GM19455 (cell line): ENCODE measurements around the gene ZNF22.
"Not testable (repeated sequence)": the region's sequence is repeated elsewhere in the genome, so short reads cannot be mapped to it uniquely, and the experiment has no call there.

Source experiments
- ATAC-seq: cut with Tn5 transposase; IDR thresholded peaks from one replicate; pipeline ENCODE4 v1.9.1; 2021; ENCODE audit not compliant: unreplicated experiment

ZNF22 gene

DNA sequence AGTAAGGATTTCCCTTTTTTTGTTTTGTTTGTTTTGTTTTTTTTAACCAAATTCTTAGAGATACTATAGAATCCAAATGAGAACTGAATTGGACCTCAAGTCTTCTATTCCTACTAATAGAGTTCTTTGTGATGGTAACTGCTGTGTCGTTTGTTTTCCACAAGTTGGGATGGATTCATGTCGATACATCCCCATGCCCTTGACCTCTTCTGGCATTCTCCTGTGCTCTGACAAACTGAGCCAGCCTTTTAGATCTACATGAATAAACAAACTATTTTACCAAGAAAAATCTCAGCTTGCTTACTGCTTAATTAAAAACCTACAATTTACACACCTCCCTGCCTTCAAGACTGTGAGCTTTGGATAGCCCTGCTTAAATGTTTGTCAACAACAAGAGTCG lies 3.9 kb downstream of the ZNF22 start:
- ATAC-seq: no peak

DNA sequence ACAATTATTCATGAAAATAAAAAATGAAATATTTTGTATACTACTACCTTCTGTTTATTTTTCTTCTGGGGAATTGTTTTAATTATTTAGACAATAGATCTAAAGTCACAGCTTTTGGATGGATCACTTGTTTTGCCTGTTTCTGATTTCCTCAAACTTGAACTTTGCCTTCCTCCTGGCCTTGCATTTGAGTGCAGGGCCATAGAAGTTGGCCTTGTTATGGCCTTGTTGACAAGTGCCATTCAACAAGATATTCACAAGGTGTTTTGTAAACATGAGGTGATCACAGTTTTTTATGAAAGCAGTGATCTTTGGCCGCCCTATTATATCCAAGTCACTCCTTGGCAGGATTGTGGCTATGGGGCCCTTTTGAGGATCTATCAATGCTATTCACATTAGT lies 4.6 kb downstream of the ZNF22 start:
- ATAC-seq: no peak

DNA sequence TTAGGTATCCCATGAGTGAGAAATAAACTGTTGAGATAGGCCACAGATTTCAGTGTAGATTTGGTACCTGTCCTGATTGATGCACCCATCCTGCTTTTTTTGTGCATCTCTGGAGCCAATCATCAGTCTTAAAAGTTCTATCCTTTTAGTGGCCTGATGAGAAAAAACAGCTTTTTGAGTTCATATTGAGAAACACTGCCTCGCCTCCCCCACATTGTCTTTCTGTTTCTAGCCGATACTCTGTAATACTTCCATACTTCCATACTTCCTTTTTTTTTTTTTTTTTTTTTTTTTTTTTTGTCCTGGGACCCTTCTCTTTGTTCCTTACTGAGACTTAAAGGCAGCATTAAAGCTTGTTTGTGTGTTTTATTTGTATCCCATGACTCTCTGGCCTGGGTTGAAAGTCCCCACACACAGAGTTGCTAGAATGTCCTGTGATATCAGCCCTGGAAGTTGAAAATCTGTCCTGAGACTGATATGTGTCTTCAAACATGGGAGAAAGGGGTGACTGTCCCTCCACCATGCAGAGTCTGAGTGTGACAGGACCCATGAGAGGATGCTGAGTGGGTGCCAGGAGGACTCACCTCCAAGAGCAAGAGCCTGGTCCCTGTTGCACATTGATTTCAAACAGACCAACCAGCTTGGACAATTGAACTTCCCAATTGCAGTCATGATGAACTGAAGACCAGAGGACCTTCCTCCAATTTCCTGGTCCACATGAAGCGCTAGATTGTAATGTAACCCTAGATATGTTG lies 5.7 kb downstream of the ZNF22 start:
- no peak for ATAC-seq

DNA sequence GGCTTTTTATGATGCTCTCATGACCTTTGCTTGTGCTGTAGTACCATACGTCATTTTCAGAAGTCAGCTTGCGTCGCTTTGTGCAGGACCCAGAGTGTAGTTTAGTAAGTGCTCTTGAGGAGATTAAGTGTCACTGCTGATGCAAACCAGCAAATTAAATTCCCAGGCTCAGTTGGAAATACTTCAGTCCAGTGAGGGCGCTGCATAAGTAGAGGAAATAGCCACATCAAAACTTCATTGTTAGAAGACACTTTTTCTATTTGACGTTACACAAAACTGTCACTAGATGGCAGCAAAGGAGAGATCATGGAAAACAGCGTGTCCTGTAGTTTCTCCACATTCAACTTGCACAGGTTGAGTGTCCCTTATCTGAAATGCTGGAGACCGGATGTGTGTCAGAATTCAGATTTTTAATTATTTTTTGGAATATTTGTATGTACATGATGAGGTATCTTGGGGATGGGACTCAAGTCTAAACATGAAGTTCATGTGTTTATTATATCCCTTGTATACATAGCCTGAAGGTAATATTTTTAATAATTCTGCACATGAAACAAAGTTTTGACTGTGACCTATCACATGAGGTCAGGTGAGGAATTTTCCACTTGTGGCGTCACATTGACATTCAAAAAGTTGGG lies 7.9 kb downstream of the ZNF22 start:
- ATAC-seq: peak; percentile 93

DNA sequence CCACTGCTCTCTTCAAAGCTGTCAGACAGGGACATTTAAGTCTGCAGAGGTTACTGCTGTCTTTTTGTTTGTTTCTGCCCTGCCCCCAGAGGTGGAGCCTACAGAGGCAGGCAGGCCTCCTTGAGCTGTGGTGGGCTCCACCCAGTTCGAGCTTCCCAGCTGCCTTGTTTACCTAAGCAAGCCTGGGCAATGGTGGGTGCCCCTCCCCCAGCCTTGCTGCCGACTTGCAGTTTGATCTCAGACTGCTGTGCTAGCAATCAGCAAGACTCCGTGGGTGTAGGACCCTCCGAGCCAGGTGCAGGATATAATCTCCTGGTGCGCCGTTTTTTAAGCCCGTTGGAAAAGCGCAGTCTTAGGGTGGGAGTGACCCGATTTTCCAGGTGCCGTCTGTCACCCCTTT lies 13.8 kb downstream of the ZNF22 start:
- not testable (repeated sequence) for ATAC-seq

DNA sequence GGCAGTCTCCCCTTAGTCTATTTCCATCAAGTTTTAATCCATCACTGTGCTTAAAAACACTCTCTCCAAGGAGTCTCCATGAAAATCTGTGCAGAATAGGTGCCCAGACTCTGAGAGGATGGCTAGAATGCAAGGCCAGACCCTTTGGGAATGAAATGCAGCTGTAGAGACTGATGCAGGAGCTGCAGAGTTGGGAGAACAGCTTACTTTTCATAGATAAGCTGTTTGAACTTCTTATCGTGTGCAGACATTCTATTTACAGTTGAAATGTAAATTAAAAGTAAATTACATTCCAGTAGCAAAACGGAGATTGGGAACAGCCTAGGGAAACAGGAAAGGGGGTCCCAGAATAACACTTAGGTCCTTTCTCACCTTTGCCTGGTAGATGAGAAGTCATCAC lies 14.9 kb downstream of the ZNF22 start:
- ATAC-seq: no peak

DNA sequence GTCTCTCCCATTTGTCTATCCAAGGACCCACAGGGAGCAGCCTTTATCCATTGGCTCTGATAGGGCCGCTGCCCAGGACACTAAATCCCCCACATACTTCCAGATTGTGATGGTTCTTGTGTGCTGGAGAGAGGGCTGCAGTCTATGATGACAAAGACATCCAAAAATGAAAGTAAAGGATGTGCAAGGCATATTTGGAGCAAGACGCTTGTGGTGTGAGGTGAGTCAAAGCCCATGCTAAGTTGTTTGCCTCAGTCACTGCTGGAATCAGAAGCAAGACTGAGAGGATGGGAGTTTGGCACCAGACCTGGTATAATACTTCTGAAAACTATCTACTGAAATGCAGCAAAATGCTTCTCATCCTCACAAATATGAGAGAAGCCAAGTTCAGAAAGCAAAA lies 22.7 kb downstream of the ZNF22 start:
- ATAC-seq: no peak

- no peak for ATAC-seq
Measured at GRCh38 chr10:45034301-45034700, 33.6 kb downstream of the ZNF22 start.

DNA sequence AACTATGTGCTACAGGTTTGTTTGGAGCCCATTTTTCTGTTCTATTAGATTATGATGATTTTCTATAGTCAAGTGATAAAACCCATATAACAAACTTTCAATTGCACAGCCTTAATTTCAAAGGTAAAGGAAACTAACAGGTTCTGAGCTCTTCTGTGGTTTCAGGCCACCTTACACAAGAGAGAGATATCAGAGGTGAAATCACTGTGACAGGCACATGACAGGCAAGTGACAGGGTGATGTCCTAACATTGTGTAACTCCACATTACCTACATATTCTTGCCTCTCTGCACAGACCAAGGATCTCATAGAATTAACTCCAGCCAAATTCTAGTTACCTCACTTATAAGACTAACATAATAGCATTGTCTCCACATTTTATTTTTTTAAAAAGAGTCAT lies 35.0 kb downstream of the ZNF22 start:
- no peak for ATAC-seq

DNA sequence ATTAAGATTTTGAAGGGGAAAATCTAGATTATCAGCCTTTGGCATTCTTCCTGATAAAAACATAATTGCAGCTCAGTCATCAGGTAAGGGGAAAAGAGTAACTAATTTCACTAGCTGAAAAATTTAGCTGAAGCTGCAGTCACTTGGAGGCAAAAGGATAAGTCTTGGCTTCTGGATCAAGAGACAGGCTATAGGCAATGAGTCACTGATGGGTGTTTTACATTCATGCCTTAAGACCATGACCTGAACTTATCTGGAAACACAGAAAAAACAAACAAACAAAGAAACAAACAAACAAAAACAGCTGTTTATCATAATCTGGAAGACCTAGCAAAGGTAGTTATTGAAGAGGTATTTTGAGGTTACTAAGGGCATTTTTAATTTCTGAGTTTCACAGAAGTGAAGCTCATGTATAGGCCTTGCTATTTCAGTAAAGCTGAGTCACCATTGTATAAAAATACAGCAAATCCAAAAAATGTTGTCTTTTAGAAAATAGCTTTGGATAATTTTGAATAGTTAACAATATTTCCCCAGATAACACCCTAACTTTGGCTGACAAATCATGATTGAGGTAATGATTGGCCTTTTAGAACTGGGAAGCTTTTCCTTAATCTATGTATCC lies 40.3 kb downstream of the ZNF22 start:
- ATAC-seq: no peak

DNA sequence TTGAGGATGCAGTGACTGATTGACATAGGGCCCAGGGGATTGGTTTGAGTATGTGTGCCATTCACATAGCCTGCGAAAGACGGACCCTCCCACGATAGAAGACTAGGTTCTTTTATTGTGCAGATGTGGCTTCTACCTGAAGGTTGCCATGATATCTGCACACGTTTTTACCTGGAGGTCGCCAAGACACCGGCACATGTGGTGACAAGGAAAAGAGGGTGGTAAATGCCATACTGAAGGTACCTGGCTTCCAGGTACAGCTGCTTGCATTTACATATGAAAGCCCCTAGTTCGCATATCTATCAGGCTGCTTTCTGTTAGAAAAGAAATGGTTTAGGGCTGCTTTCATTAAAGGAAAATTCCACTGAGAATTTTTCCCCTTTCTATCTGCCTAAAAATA lies 43.6 kb downstream of the ZNF22 start:
- no peak for ATAC-seq

DNA sequence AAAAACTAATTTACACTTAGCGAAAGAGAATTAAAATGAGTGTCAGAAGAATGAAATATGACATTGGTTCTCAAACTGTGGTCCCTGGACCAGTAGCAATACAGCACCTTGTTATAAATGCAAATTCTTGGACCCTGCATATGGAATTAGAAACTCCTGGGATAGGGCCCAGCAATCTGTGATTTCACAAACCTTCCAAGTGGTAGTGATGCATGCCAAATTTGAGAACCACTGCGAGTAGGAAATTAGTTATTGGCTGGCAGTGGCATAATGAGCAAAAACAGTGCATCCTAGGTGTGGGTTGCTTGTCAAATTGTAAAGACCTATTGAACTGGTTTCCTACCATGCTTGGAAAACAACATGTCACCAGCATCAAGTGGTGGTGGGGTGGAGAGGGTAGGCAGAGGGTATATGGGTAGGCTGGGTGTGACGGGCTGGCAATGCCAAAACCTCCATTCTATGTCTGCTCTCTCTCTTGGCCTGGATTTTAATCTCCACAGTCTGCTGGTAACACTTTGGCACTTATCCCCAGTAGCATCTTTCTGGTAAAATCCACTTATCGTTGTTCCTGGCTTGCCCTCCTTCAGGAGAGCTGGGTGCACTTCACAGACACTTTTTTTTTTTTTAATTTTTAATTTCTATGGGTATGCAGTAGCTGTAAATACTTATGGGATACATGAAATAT lies 50.0 kb downstream of the ZNF22 start:
- no peak for ATAC-seq

- ATAC-seq: no peak
Measured at GRCh38 chr10:45052700-45053099, 52.0 kb downstream of the ZNF22 start.

DNA sequence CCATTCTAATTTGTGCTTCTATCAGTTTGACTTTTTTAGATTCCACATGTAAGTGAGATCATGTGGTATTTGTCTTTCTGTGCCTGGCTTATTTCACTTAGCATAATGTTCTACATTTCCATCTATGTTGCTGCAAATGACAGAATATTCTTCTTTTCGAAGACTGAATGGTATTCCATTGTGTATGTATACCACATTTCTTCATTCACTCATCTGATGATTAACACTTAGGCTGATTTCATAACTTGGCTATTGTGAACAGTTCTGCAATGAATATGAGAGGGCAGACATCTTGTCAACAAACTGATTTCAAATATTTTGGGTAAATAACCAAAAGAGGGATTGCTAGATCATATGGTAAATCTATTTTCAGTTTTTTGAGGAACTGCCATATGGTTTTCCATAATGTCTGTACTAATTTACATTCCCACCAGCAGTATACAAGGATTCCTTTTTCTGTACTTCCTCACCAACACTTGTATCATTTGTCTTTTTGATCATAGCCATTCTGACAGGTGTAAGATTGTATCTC lies 52.9 kb downstream of the ZNF22 start:
- no peak for ATAC-seq
